Panc1 (cell line): ENCODE measurements around the gene BMP10. TPM values are rescaled to one million over a fixed set of nuclear protein-coding genes. Genes with fewer than 3 reads are reported as not detected.

Experiments
- ATAC-seq: fragments of 200-7000 bp; cut with Tn5 transposase; 2 replicates; pipeline ENCODE4 v1.9.1; 2020; ENCODE audit warnings: mild to moderate bottlenecking, moderate library complexity
- BruUV-seq: library from RNA; stranded (reverse); fragments of 400-500 nt; replicated peaks from 2 replicates; lab custom pipeline; 2021; lab: Mats Ljungman, UMichigan
- CTCF ChIA-PET: fragments of 300-600 bp; sonication (Branson Sonifier 250); formaldehyde crosslinking; loops from one replicate; lab custom pipeline; 2022; ENCODE audit warnings: antibody characterized with exemption; lab: Charles Lee
- POLR2A ChIA-PET: fragments of 300-600 bp; sonication (Branson Sonifier 250); formaldehyde crosslinking; loops from one replicate; lab custom pipeline; 2022; ENCODE audit warnings: antibody characterized with exemption; lab: Charles Lee
- DNase-seq: peaks from one replicate; pipeline ENCODE4 v3.0.0-alpha.2; 2010; ENCODE audit warnings: low read depth, low spot score
- H3K27ac ChIP-seq: 2 replicates; pipeline ENCODE4 v1.5.1; 2011; ENCODE audit warnings: mild to moderate bottlenecking, low read length, inconsistent platforms
- H3K27me3 ChIP-seq: fragments of 200-500 bp; sonication (Bioruptor generic); 2 replicates; pipeline ENCODE4 v1.6.0; 2014; ENCODE audit warnings: low read length, inconsistent platforms; ENCODE audit not compliant: control insufficient read depth, insufficient read depth
- H3K36me3 ChIP-seq: fragments of 200-500 bp; sonication (Bioruptor generic); 2 replicates; pipeline ENCODE4 v1.5.1; 2014; ENCODE audit warnings: inconsistent platforms, mild to moderate bottlenecking, low read length, moderate library complexity; ENCODE audit not compliant: control insufficient read depth, insufficient read depth
- H3K4me1 ChIP-seq: 2 replicates; pipeline ENCODE4 v1.5.1; 2011; ENCODE audit warnings: inconsistent platforms, mild to moderate bottlenecking, low read length, moderate library complexity; ENCODE audit not compliant: control insufficient read depth, insufficient read depth
- H3K4me3 ChIP-seq, 2 experiments: 2 replicates each; pipeline ENCODE4 v1.5.1; 2011 to 2012; ENCODE audit warnings: low read depth in 2 of 2, low read length in 2 of 2, mild to moderate bottlenecking in 2 of 2, inconsistent platforms in 1 of 2, moderate library complexity in 1 of 2
- H3K9me3 ChIP-seq: fragments of 200-500 bp; sonication (Bioruptor generic); 2 replicates; pipeline ENCODE4 v1.5.1; 2014; ENCODE audit warnings: low read depth, mild to moderate bottlenecking, inconsistent platforms, low read length, moderate library complexity; ENCODE audit not compliant: control insufficient read depth, insufficient read depth
- POLR2AphosphoS5 ChIP-seq: IDR thresholded peaks from 2 replicates; pipeline ENCODE4 v1.6.1; 2012; ENCODE audit warnings: mild to moderate bottlenecking, low read depth, low read length, moderate library complexity
- SIN3A ChIP-seq: IDR thresholded peaks from 2 replicates; pipeline ENCODE4 v1.6.1; 2012; ENCODE audit warnings: low read depth, mild to moderate bottlenecking, low read length, moderate library complexity, borderline replicate concordance; ENCODE audit not compliant: insufficient read depth
- TCF7L2 ChIP-seq: IDR thresholded peaks from 2 replicates; pipeline ENCODE4 v1.6.1; 2011; ENCODE audit warnings: mild to moderate bottlenecking, low read depth, low read length, inconsistent platforms
- in situ Hi-C: cut with HindIII; loops from 2 replicates; pipeline ENCODE4 v1.10.0; 2016; ENCODE audit warnings: low sequenced_read_pairs, low pct_unique_long_range_greater_than_20kb
- intact Hi-C: fragments of 100-400 bp; cut with micrococcal nuclease; formaldehyde crosslinking; loops from one replicate; pipeline ENCODE4 v1.10.0; 2022; ENCODE audit not compliant: unreplicated experiment
- total RNA-seq: library from RNA; stranded (reverse); gene quantifications from one replicate; pipeline ENCODE4 v1.2.1, GENCODE V29; 2021; ENCODE audit not compliant: unreplicated experiment
- TF ChIP-seq, protein P1 (sequence below): fragments of 450-650 bp; IDR thresholded peaks from 2 replicates; pipeline ENCODE4 v1.5.1; 2017; ENCODE audit warnings: mild to moderate bottlenecking
- TF ChIP-seq, protein P2 (sequence below), 2 experiments: IDR thresholded peaks; 2 replicates each; pipeline ENCODE4 v1.6.1; 2011 to 2012; ENCODE audit warnings: low read depth in 2 of 2, control low read depth in 1 of 2, low read length in 1 of 2, mild to moderate bottlenecking in 1 of 2, moderate library complexity in 1 of 2; ENCODE audit not compliant: insufficient read depth in 1 of 2

BMP10 gene
- total RNA-seq, 1 experiment from 2014 or later = not detected

DNA sequence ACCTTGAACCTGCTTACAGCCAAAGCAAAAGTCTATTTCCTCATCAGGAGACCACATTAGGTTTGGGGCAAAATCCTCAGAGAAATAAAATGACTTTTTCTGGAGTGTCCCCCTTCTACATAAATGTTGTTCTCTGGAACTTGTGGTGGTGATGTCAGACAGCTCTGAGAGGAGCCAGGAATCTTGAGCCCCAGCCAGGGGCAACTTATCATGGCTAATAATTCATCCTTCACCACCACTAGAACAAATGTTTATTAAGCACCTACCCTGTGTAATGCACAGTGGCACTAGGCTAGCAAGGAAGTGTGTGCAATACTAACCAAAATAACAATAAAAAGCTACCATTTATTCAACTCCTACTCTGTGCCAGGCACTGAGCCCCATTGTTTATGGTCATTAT lies 9.0 kb upstream of the BMP10 start:
- H3K36me3 ChIP-seq = no peaks in the 10 kb centered on the region
- intact Hi-C loops (no loop called here), in situ Hi-C loops (no loop called here)
- ChIA-PET POLR2A (no interaction called here), CTCF (no interaction called here)
- no peak overlapping the region for H3K27ac ChIP-seq
- no peaks in the 10 kb centered on the region for H3K4me1 ChIP-seq
- H3K9me3 ChIP-seq = no peaks in the 10 kb centered on the region
- no TSS peak for BruUV-seq
- DNase-seq (no peak), ATAC-seq (no peak)
- no peak overlapping the region for H3K4me3 ChIP-seq
- peaks cover 14% of the 10 kb centered on the region for H3K27me3 ChIP-seq
- TF ChIP-seq, protein P1, sequence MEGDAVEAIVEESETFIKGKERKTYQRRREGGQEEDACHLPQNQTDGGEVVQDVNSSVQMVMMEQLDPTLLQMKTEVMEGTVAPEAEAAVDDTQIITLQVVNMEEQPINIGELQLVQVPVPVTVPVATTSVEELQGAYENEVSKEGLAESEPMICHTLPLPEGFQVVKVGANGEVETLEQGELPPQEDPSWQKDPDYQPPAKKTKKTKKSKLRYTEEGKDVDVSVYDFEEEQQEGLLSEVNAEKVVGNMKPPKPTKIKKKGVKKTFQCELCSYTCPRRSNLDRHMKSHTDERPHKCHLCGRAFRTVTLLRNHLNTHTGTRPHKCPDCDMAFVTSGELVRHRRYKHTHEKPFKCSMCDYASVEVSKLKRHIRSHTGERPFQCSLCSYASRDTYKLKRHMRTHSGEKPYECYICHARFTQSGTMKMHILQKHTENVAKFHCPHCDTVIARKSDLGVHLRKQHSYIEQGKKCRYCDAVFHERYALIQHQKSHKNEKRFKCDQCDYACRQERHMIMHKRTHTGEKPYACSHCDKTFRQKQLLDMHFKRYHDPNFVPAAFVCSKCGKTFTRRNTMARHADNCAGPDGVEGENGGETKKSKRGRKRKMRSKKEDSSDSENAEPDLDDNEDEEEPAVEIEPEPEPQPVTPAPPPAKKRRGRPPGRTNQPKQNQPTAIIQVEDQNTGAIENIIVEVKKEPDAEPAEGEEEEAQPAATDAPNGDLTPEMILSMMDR = no peak
- TF ChIP-seq TCF7L2 (no peak), POLR2AphosphoS5 (no peak), SIN3A (no peak)
- TF ChIP-seq, protein P2, sequence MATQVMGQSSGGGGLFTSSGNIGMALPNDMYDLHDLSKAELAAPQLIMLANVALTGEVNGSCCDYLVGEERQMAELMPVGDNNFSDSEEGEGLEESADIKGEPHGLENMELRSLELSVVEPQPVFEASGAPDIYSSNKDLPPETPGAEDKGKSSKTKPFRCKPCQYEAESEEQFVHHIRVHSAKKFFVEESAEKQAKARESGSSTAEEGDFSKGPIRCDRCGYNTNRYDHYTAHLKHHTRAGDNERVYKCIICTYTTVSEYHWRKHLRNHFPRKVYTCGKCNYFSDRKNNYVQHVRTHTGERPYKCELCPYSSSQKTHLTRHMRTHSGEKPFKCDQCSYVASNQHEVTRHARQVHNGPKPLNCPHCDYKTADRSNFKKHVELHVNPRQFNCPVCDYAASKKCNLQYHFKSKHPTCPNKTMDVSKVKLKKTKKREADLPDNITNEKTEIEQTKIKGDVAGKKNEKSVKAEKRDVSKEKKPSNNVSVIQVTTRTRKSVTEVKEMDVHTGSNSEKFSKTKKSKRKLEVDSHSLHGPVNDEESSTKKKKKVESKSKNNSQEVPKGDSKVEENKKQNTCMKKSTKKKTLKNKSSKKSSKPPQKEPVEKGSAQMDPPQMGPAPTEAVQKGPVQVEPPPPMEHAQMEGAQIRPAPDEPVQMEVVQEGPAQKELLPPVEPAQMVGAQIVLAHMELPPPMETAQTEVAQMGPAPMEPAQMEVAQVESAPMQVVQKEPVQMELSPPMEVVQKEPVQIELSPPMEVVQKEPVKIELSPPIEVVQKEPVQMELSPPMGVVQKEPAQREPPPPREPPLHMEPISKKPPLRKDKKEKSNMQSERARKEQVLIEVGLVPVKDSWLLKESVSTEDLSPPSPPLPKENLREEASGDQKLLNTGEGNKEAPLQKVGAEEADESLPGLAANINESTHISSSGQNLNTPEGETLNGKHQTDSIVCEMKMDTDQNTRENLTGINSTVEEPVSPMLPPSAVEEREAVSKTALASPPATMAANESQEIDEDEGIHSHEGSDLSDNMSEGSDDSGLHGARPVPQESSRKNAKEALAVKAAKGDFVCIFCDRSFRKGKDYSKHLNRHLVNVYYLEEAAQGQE (IDR thresholded peaks at IDR 0.05; ENCODE audit: insufficient read depth in 1 of 2, low read depth in 2 of 2, low read length in 1 of 2) = no peak

DNA sequence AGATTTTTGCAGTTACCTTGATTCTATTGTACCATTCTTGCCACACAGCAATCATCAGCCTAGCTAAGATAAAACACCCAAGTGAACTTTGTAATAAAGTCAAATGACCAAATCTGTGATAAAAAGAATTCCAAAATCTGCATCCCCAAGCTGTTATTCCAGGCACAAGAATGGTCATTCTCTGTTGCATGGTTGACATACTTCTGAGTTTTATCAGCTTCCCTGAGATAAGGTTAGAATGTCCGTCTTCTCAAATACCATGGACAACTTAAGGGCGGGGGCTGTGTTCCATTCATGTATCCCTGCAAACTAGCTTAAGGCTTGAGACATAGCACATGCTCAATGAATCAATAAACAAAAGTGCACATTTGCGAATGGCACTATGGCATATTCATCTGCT lies 8.1 kb upstream of the BMP10 start:
- Histone ChIP-seq H3K9me3 (no peaks in the 10 kb centered on the region), H3K4me3 (no peak overlapping the region), H3K27me3 (peaks cover 14% of the 10 kb centered on the region), H3K4me1 (no peaks in the 10 kb centered on the region), H3K27ac (no peak overlapping the region), H3K36me3 (no peaks in the 10 kb centered on the region)
- in situ Hi-C loops (no loop called here), intact Hi-C loops (no loop called here)
- DNase-seq (no peak), ATAC-seq (no peak)
- POLR2A ChIA-PET = interaction anchor here (0.5 kb wide), 1 partner anchor 48 kb away, joined by 4 read pairs; no protein-coding TSS in a partner anchor
- CTCF ChIA-PET = no interaction called here
- TF ChIP-seq SIN3A = no peak
- TF ChIP-seq, protein P1 = no peak
- no TSS peak for BruUV-seq
